WTC11 (cell line): ENCODE data around the gene COL12A1. TPM values are rescaled to one million over a fixed set of nuclear protein-coding genes. Genes with fewer than 3 reads are reported as not detected.
A peak's percentile ranks its signal among the peaks of the same experiment; 100 is the strongest.

Source experiments
- ATAC-seq: fragments of 200-7000 bp; cut with Tn5 transposase; 2 replicates; pipeline ENCODE4 v1.10.0; 2021; ENCODE audit warnings: mild to moderate bottlenecking, moderate library complexity
- CTCF ChIA-PET: fragments of 300-600 bp; sonication (Branson Sonifier 250); formaldehyde crosslinking; loops from one replicate; lab custom pipeline; 2021; ENCODE audit warnings: antibody characterized with exemption; lab: Charles Lee
- POLR2A ChIA-PET: fragments of 350-600 bp; sonication (Branson Sonifier 250); formaldehyde crosslinking; loops from one replicate; lab custom pipeline; 2021; ENCODE audit warnings: antibody characterized with exemption; lab: Charles Lee
- DNase-seq: peaks from one replicate; pipeline ENCODE4 v3.0.0; 2021; ENCODE audit warnings: low spot score
- H3K27ac Mint-ChIP-seq: 2 replicates; pipeline ENCODE4 v1.8.0; 2021; ENCODE audit warnings: mixed read lengths
- H3K27me3 Mint-ChIP-seq: 2 replicates; pipeline ENCODE4 v1.8.0; 2021; ENCODE audit warnings: low read depth, mild to moderate bottlenecking, moderate library complexity, mixed read lengths
- H3K36me3 Mint-ChIP-seq: 2 replicates; pipeline ENCODE4 v1.8.0; 2021; ENCODE audit warnings: mixed read lengths
- H3K4me1 Mint-ChIP-seq: 2 replicates; pipeline ENCODE4 v1.8.0; 2022; ENCODE audit warnings: mixed read lengths
- H3K4me3 Mint-ChIP-seq: 2 replicates; pipeline ENCODE4 v1.8.0; 2021; ENCODE audit warnings: mild to moderate bottlenecking, moderate library complexity, mixed read lengths
- H3K9me3 Mint-ChIP-seq: 2 replicates; pipeline ENCODE4 v1.8.0; 2021; ENCODE audit warnings: mixed read lengths
- E2F1 ChIP-seq: sonication (generic); formaldehyde crosslinking; IDR thresholded peaks from 2 replicates; pipeline ENCODE4 v1.8.0; 2022; ENCODE audit warnings: mild to moderate bottlenecking, missing genetic modification reagents
- EMX1 ChIP-seq: fragments of 250-450 bp; sonication (Bioruptor Pico); IDR thresholded peaks from 2 replicates; pipeline ENCODE4 v1.8.0; 2021; ENCODE audit warnings: mild to moderate bottlenecking
- ESRRA ChIP-seq: sonication (generic); formaldehyde crosslinking; IDR thresholded peaks from 2 replicates; pipeline ENCODE4 v1.8.1; 2022; ENCODE audit warnings: mild to moderate bottlenecking, missing genetic modification reagents, borderline replicate concordance
- ETV6 ChIP-seq: sonication (generic); formaldehyde crosslinking; IDR thresholded peaks from 2 replicates; pipeline ENCODE4 v1.8.1; 2022; ENCODE audit warnings: mild to moderate bottlenecking, missing genetic modification reagents
- FOXJ3 ChIP-seq: sonication (generic); formaldehyde crosslinking; IDR thresholded peaks from 2 replicates; pipeline ENCODE4 v1.9.0; 2021; ENCODE audit warnings: missing genetic modification reagents, mild to moderate bottlenecking, borderline replicate concordance
- FOXP1 ChIP-seq: sonication (generic); formaldehyde crosslinking; IDR thresholded peaks from 2 replicates; pipeline ENCODE4 v1.8.0; 2022; ENCODE audit warnings: missing genetic modification reagents, mild to moderate bottlenecking, moderate library complexity, borderline replicate concordance
- GABPB1 ChIP-seq: sonication (generic); formaldehyde crosslinking; IDR thresholded peaks from 2 replicates; pipeline ENCODE4 v1.8.1; 2023; ENCODE audit warnings: mild to moderate bottlenecking, missing genetic modification reagents
- HMGXB4 ChIP-seq: sonication (generic); formaldehyde crosslinking; IDR thresholded peaks from 2 replicates; pipeline ENCODE4 v1.8.1; 2023; ENCODE audit warnings: mild to moderate bottlenecking, moderate library complexity, missing genetic modification reagents
- MAX ChIP-seq: sonication (generic); formaldehyde crosslinking; IDR thresholded peaks from 2 replicates; pipeline ENCODE4 v1.8.0; 2022; ENCODE audit warnings: mild to moderate bottlenecking, missing genetic modification reagents
- MYBL2 ChIP-seq: sonication (generic); formaldehyde crosslinking; IDR thresholded peaks from 2 replicates; pipeline ENCODE4 v1.8.1; 2023; ENCODE audit warnings: mild to moderate bottlenecking, moderate library complexity, missing genetic modification reagents
- OVOL2 ChIP-seq: fragments of 250-450 bp; sonication (Bioruptor Pico); IDR thresholded peaks from 2 replicates; pipeline ENCODE4 v1.9.0; 2021; ENCODE audit warnings: mild to moderate bottlenecking, borderline replicate concordance
- SP1 ChIP-seq: sonication (generic); formaldehyde crosslinking; conservative IDR thresholded peaks from 2 replicates; pipeline ENCODE4 v1.8.1; 2022; ENCODE audit warnings: missing genetic modification reagents
- TCF7 ChIP-seq: sonication (generic); formaldehyde crosslinking; IDR thresholded peaks from 2 replicates; pipeline ENCODE4 v1.8.0; 2022; ENCODE audit warnings: mild to moderate bottlenecking, low read depth, missing genetic modification reagents, moderate library complexity
- TEAD4 ChIP-seq: sonication (generic); formaldehyde crosslinking; IDR thresholded peaks from 2 replicates; pipeline ENCODE4 v1.8.0; 2022; ENCODE audit warnings: mild to moderate bottlenecking, missing genetic modification reagents
- ZNF219 ChIP-seq: sonication (generic); formaldehyde crosslinking; IDR thresholded peaks from 2 replicates; pipeline ENCODE4 v1.8.0; 2023; ENCODE audit warnings: missing genetic modification reagents, mild to moderate bottlenecking, borderline replicate concordance
- ZNF263 ChIP-seq: sonication (generic); formaldehyde crosslinking; IDR thresholded peaks from 2 replicates; pipeline ENCODE4 v1.8.1; 2022; ENCODE audit warnings: low read depth, mild to moderate bottlenecking, moderate library complexity, missing genetic modification reagents
- ZNF281 ChIP-seq: sonication (generic); formaldehyde crosslinking; IDR thresholded peaks from 2 replicates; pipeline ENCODE4 v1.8.0; 2023; ENCODE audit warnings: mild to moderate bottlenecking, missing genetic modification reagents
- ZNF396 ChIP-seq: fragments of 250-450 bp; sonication (Bioruptor Pico); IDR thresholded peaks from 2 replicates; pipeline ENCODE4 v1.8.0; 2021; ENCODE audit warnings: mild to moderate bottlenecking, moderate library complexity, borderline replicate concordance
- ZNF423 ChIP-seq: fragments of 250-450 bp; sonication (Bioruptor Pico); IDR thresholded peaks from 2 replicates; pipeline ENCODE4 v2.1.2; 2022; ENCODE audit warnings: mild to moderate bottlenecking, moderate library complexity
- ZNF512 ChIP-seq: sonication (generic); formaldehyde crosslinking; IDR thresholded peaks from 2 replicates; pipeline ENCODE4 v1.8.1; 2022; ENCODE audit warnings: missing genetic modification reagents, borderline replicate concordance
- total RNA-seq: library from RNA; stranded (reverse); gene quantifications from 3 replicates; pipeline ENCODE4 v1.2.3, GENCODE V29; 2021

Gene COL12A1
- total RNA-seq, 1 experiment from 2014 or later = 1.1 TPM

- no peak for TF ChIP-seq TCF7 (CRISPR knock-in tag)
- no peak for TF ChIP-seq GABPB1 (CRISPR knock-in tag)
- no peak for TF ChIP-seq ZNF263 (CRISPR knock-in tag)
- TF ChIP-seq EMX1 = no peak
- TF ChIP-seq OVOL2 (CRISPR knock-in tag) = no peak
- TF ChIP-seq, all 79 proteins: peak for 0
Measured at GRCh38 chr6:75203721-75204120, 2.1 kb downstream of the COL12A1 start (continued).

GRCh38 chr6:75202676-75203131 is 3.1 kb downstream of the COL12A1 start:
- H3K4me1 Mint-ChIP-seq = peaks cover 37% of the 10 kb centered on the region
- H3K9me3 Mint-ChIP-seq = no peaks in the 10 kb centered on the region
- H3K4me3 Mint-ChIP-seq = peak overlapping the region; percentile 87
- ATAC-seq (no peak), DNase-seq (no peak)
- no peaks in the 10 kb centered on the region for H3K36me3 Mint-ChIP-seq
- no peak overlapping the region for H3K27ac Mint-ChIP-seq
- POLR2A ChIA-PET = no interaction called here
- TF ChIP-seq TEAD4 (CRISPR knock-in tag) = no peak
- TF ChIP-seq FOXP1 = no peak
- no peak for TF ChIP-seq HMGXB4 (CRISPR knock-in tag)
- TF ChIP-seq ZNF512 (CRISPR knock-in tag) = no peak
- TF ChIP-seq FOXJ3 = no peak
- TF ChIP-seq MYBL2 (CRISPR knock-in tag) = no peak
- no peak for TF ChIP-seq ETV6 (CRISPR knock-in tag)
- TF ChIP-seq ESRRA (CRISPR knock-in tag) = no peak
- no peak for TF ChIP-seq E2F1 (CRISPR knock-in tag)
- TF ChIP-seq, all 79 proteins: peak for 0
- H3K27me3 Mint-ChIP-seq = peaks cover 75% of the 10 kb centered on the region
- CTCF ChIA-PET = interaction anchor here (0.8 to 1.9 kb wide), 9 partner anchors 9 to 1233 kb away, joined by 3 to 7 read pairs (median 5); no protein-coding TSS in a partner anchor

- no peak overlapping the region for H3K27ac Mint-ChIP-seq
- ChIA-PET POLR2A (no interaction called here), CTCF (interaction anchor here (0.8 to 1.9 kb wide), 10 partner anchors 9 to 1469 kb away, joined by 3 to 7 read pairs (median 4); no protein-coding TSS in a partner anchor)
- H3K9me3 Mint-ChIP-seq = no peaks in the 10 kb centered on the region
- ATAC-seq (peak; percentile 36), DNase-seq (peak; percentile 68)
- TF ChIP-seq ZNF396 (CRISPR knock-in tag) (no peak), MAX (CRISPR knock-in tag) (peak; percentile 55; the same call in 1 of the 2 replicates), ZNF423 (CRISPR knock-in tag) (peak; percentile 26; the same call in 1 of the 2 replicates), SP1 (0 out of 2 replicates have a peak, but pooled peaks have one; percentile 28), ZNF281 (no peak), HMGXB4 (CRISPR knock-in tag) (0 out of 2 replicates have a peak, but pooled peaks have one; percentile 13), ZNF219 (CRISPR knock-in tag) (no peak)
- peak overlapping the region; percentile 87 for H3K4me3 Mint-ChIP-seq
- no peaks in the 10 kb centered on the region for H3K36me3 Mint-ChIP-seq
- peaks cover 31% of the 10 kb centered on the region for H3K4me1 Mint-ChIP-seq
- peaks cover 68% of the 10 kb centered on the region for H3K27me3 Mint-ChIP-seq
Measured at GRCh38 chr6:75201901-75202672, 3.8 kb downstream of the COL12A1 start.
